Kidney (tissue), 14 donors: Measurements from ENCODE around the gene LHFPL6. TPM values are rescaled to one million over a fixed set of nuclear protein-coding genes. Genes with fewer than 3 reads are reported as not detected.

Source experiments
- DNase-seq, 5 donors: peaks; one replicate each; pipeline ENCODE4 v3.0.0-alpha.2; 2013 to 2020
- FAIRE-seq: peaks from 2 replicates; lab custom pipeline; 2012; peaks lifted over from hg19 to GRCh38; lab: Jason Lieb, UNC
- H3K27ac ChIP-seq, 2 donors: one replicate each; pipeline ENCODE4 v1.7.0; 2013; ENCODE audit warnings: low read depth in 2 of 2, low read length in 2 of 2, inconsistent platforms in 1 of 2
- H3K27me3 ChIP-seq: one replicate; pipeline ENCODE4 v1.7.1; 2013; ENCODE audit warnings: low read length, inconsistent platforms; ENCODE audit not compliant: control insufficient read depth, insufficient read depth
- H3K36me3 ChIP-seq, 3 donors: one replicate each; pipeline versions ENCODE4 v1.7.0 to v1.7.1; 2013; ENCODE audit warnings: low read length in 3 of 3, control low read depth in 1 of 3, inconsistent platforms in 1 of 3; ENCODE audit not compliant: insufficient read depth in 3 of 3, control insufficient read depth in 2 of 3
- H3K4me1 ChIP-seq, 3 donors: one replicate each; pipeline versions ENCODE4 v1.7.0 to v1.7.1; 2013; ENCODE audit warnings: low read length in 3 of 3, inconsistent platforms in 1 of 3, low read depth in 1 of 3; ENCODE audit not compliant: control insufficient read depth in 2 of 3, insufficient read depth in 2 of 3
- H3K4me3 ChIP-seq, 3 donors: one replicate each; pipeline versions ENCODE4 v1.7.0 to v1.8.1; 2013; ENCODE audit warnings: low read length in 3 of 3, control low read depth in 1 of 3, inconsistent platforms in 1 of 3
- H3K9ac ChIP-seq, 3 donors: one replicate each; pipeline versions ENCODE4 v1.7.0 to v1.7.1; 2013; ENCODE audit warnings: low read length in 3 of 3, control low read depth in 1 of 3, inconsistent platforms in 1 of 3
- H3K9me3 ChIP-seq, 3 donors: one replicate each; pipeline versions ENCODE4 v1.7.0 to v1.7.1; 2013; ENCODE audit warnings: low read length in 3 of 3, control low read depth in 1 of 3, inconsistent platforms in 1 of 3; ENCODE audit not compliant: control insufficient read depth in 2 of 3, insufficient read depth in 1 of 3
- intact Hi-C: fragments of 100-400 bp; cut with DNase I; formaldehyde crosslinking; loops from one replicate; pipeline ENCODE4 v1.11.1; 2022
- polyA plus RNA-seq: library from polyadenylated mRNA; stranded (reverse); fragments of 350-450 nt; fragmentation: Illumina TruSeq; extraction: RNeasy Lipid Tissue Mini Kit (QIAGEN cat#74804); gene quantifications from one replicate; pipeline ENCODE4 v1.2.3, GENCODE V29; 2014; ENCODE audit warnings: low read depth, low replicate concordance; ENCODE audit not compliant: insufficient read depth
- total RNA-seq: library from RNA; stranded (reverse); fragmentation: NEBNext Ultra II Directional; extraction: Animal tissue kit (Norgen Biotek cat#: 25700); gene quantifications from one replicate; pipeline ENCODE4 v1.2.1, GENCODE V29; 2021
- TF ChIP-seq, protein P1 (sequence below): IDR thresholded peaks from 3 replicates; pipeline ENCODE4 v1.5.1; 2012; ENCODE audit warnings: mild to moderate bottlenecking, moderate library complexity, borderline replicate concordance; ENCODE audit not compliant: insufficient read depth; ENCODE audit errors: extremely low read depth
- donor health status: control.
- donor health status: control.
- donor health status: control.
- donor health status: control.
- donor health status: control.
- donor health status: DM: yes; HTN: yes; CAD: no.
- donor health status: Normal renal cell carcinoma (clear cell type).

Gene LHFPL6
- total and polyA plus RNA-seq, 2 donors from 2014 or later, result 33.0 to 59.2 TPM

DNA sequence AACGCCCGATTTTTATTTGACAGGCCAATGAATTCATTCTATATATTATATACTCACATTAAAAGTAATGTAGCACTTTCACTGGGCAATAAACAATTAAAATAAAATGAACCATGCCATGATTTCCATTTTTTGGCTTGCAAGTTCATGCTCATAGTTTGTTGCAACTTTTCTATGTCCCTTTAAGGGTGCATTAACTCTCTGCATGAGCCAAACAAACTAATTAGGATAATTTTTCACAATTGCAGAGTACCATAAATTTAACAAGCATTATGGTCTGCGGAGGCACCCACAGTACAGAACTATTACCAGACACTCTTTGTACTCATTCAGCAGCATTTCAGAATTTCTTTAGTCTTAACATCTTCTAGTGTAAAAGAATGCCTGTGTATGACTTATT lies 1.4 kb downstream of the LHFPL6 start:
- no peak overlapping the region for H3K27ac ChIP-seq
- intact Hi-C loops, result loop anchor here (10.0 kb wide), 1 partner anchor 337 kb away; no protein-coding TSS in a partner anchor

GRCh38 chr13:39600766-39601165 lies 2.2 kb downstream of the LHFPL6 start:
- no peak overlapping the region for H3K9ac ChIP-seq
- H3K4me1 ChIP-seq, result peaks cover 0 to 10% (median 9%) of the 10 kb centered on the region in 3 donors
- no peak for FAIRE-seq
- TF ChIP-seq, protein P1, sequence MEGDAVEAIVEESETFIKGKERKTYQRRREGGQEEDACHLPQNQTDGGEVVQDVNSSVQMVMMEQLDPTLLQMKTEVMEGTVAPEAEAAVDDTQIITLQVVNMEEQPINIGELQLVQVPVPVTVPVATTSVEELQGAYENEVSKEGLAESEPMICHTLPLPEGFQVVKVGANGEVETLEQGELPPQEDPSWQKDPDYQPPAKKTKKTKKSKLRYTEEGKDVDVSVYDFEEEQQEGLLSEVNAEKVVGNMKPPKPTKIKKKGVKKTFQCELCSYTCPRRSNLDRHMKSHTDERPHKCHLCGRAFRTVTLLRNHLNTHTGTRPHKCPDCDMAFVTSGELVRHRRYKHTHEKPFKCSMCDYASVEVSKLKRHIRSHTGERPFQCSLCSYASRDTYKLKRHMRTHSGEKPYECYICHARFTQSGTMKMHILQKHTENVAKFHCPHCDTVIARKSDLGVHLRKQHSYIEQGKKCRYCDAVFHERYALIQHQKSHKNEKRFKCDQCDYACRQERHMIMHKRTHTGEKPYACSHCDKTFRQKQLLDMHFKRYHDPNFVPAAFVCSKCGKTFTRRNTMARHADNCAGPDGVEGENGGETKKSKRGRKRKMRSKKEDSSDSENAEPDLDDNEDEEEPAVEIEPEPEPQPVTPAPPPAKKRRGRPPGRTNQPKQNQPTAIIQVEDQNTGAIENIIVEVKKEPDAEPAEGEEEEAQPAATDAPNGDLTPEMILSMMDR, result no peak
- no peaks in the 10 kb centered on the region for H3K9me3 ChIP-seq
- H3K27ac ChIP-seq, result no peak overlapping the region
- intact Hi-C loops, result loop anchor here (10.0 kb wide), 1 partner anchor 336 kb away; no protein-coding TSS in a partner anchor
- H3K27me3 ChIP-seq, result no peaks in the 10 kb centered on the region
- H3K36me3 ChIP-seq, result no peaks in the 10 kb centered on the region
- H3K4me3 ChIP-seq, result peak overlapping the region in 2 of 3 donors; percentile 15 to 77
- DNase-seq, result no peak

More for the DNA sequence above, 1.4 kb downstream of the LHFPL6 start:
- Histone ChIP-seq H3K4me1 (peaks cover 0 to 10% (median 9%) of the 10 kb centered on the region in 3 donors), H3K36me3 (no peaks in the 10 kb centered on the region), H3K9me3 (no peaks in the 10 kb centered on the region), H3K9ac (peak overlapping the region in 1 of 3 donors; percentile 37), H3K27me3 (no peaks in the 10 kb centered on the region), H3K4me3 (peak overlapping the region; percentile 63 to 82 (median 77))
- no peak for FAIRE-seq
- DNase-seq, result no peak
- TF ChIP-seq, protein P1, result no peak

DNA sequence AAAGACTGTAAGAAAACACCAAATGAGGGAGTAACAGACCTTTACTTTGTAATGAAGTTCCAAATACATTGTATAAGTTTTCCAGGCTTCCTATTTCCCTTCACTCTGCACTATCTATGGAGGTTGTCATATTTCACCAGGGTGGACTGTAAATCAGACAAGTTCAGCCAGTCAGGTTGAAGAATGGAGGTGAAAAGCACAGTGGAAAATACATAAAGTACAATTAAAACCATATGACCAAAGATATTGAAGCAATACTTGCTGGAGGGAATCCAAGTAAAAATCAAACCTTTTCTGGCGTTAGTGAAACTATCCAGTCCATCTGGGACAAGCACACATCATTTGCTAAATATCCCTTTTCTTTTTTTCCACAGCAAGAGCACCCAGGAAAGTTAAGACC lies 3.2 kb downstream of the LHFPL6 start:
- intact Hi-C loops, result loop anchor here (10.0 kb wide), 1 partner anchor 335 kb away; no protein-coding TSS in a partner anchor
- FAIRE-seq, result no peak
- H3K27me3 ChIP-seq, result no peaks in the 10 kb centered on the region

More for the DNA sequence above, 3.2 kb downstream of the LHFPL6 start:
- H3K9me3 ChIP-seq, result no peaks in the 10 kb centered on the region
- TF ChIP-seq, protein P1, result no peak
- H3K4me1 ChIP-seq, result peaks cover 0 to 10% (median 9%) of the 10 kb centered on the region in 3 donors
- H3K9ac ChIP-seq, result no peak overlapping the region
- no peaks in the 10 kb centered on the region for H3K36me3 ChIP-seq
- no peak overlapping the region for H3K27ac ChIP-seq
- no peak for DNase-seq
- H3K4me3 ChIP-seq, result peak overlapping the region in 1 of 3 donors; percentile 20
